Thymus (tissue), 11 donors: ENCODE results near the gene CDH4. TPM values are rescaled to one million over a fixed set of nuclear protein-coding genes. Genes with fewer than 3 reads are reported as not detected.

Experiments used
- DNase-seq, 9 donors: peaks; one replicate each; pipeline ENCODE4 v3.0.0-alpha.2; 2013; ENCODE audit warnings: low spot score in 9 of 9, low read depth in 6 of 9, missing footprints in 1 of 9
- H3K27ac ChIP-seq, 2 donors: one replicate each; pipeline ENCODE4 v1.5.1; 2013; ENCODE audit warnings: control low read depth in 1 of 2, low read depth in 1 of 2, low read length in 1 of 2, mild to moderate bottlenecking in 1 of 2, moderate library complexity in 1 of 2
- H3K27me3 ChIP-seq, 2 donors: one replicate each; pipeline ENCODE4 v1.5.1; 2013; ENCODE audit warnings: low read length in 1 of 2; ENCODE audit not compliant: control insufficient read depth in 2 of 2, insufficient read depth in 1 of 2
- H3K36me3 ChIP-seq, 2 donors: one replicate each; pipeline ENCODE4 v1.5.1; 2013; ENCODE audit warnings: low read length in 1 of 2, mild to moderate bottlenecking in 1 of 2, moderate library complexity in 1 of 2; ENCODE audit not compliant: control insufficient read depth in 2 of 2, insufficient read depth in 2 of 2
- H3K4me1 ChIP-seq, 2 donors: one replicate each; pipeline ENCODE4 v1.5.1; 2013; ENCODE audit warnings: low read length in 2 of 2; ENCODE audit not compliant: control insufficient read depth in 2 of 2, insufficient read depth in 2 of 2
- H3K4me3 ChIP-seq, 2 donors: one replicate each; pipeline ENCODE4 v1.5.1; 2013; ENCODE audit warnings: low read length in 2 of 2, control low read depth in 1 of 2, mild to moderate bottlenecking in 1 of 2
- H3K9me3 ChIP-seq, 2 donors: one replicate each; pipeline ENCODE4 v1.5.1; 2013; ENCODE audit warnings: low read length in 1 of 2, mild to moderate bottlenecking in 1 of 2; ENCODE audit not compliant: control insufficient read depth in 2 of 2, insufficient read depth in 1 of 2
- WGBS: extraction: QIAGEN DNeasy Blood & Tissue Kit; methylation state at CpG from one replicate; pipeline ENCODE4 v1.1.7; 2013; 5-methylcytosine and 5-hydroxymethylcytosine counted together
- polyA plus RNA-seq: library from polyadenylated mRNA; stranded (reverse); fragments of 200-250 nt; gene quantifications from one replicate; pipeline ENCODE4 v1.2.3, GENCODE V29; 2013
- total RNA-seq: library from RNA; stranded (reverse); fragments of 120-200 nt; gene quantifications from one replicate; pipeline ENCODE4 v1.2.4, GENCODE V29; 2013
- donor health status: healthy.

The CDH4 gene
- total and polyA plus RNA-seq, 2 donors = 0.34 to 0.61 TPM

GRCh38 chr20:61482056-61482887, 230.2 kb downstream of the CDH4 start:
- no peaks in the 10 kb centered on the region for H3K27me3 ChIP-seq
- no peaks in the 10 kb centered on the region for H3K4me1 ChIP-seq
- H3K4me3 ChIP-seq = no peak overlapping the region
- WGBS = 92% methylated on average over 18 of the region's 18 CpGs
- no peak overlapping the region for H3K27ac ChIP-seq
- H3K9me3 ChIP-seq = peaks cover 0 to 6% of the 10 kb centered on the region in 2 donors
- H3K36me3 ChIP-seq = no peaks in the 10 kb centered on the region
- DNase-seq = no peak

DNA sequence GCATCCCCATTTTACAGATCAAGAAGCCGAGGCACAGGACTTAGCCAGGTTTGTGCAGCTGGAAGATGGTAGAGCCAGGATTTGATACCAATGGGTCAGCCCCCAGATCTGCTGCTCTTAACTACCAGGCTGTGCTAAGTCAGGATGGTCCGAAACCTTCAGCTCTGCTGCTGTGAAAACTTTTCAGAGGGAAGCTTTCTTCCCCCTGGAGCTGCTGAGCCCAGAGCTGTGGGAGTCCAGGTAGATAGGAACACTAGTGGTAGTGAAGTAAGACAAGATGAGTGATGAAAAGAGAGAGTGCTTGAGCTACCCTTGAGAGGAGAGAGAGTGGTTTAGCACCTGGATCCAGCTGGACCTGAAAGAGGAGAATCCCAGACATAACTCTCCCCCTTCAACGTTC, 230.8 kb downstream of the CDH4 start:
- no peaks in the 10 kb centered on the region for H3K27me3 ChIP-seq
- H3K4me3 ChIP-seq = no peak overlapping the region
- peaks cover 0 to 6% of the 10 kb centered on the region in 2 donors for H3K9me3 ChIP-seq
- no peak for DNase-seq
- H3K27ac ChIP-seq = no peak overlapping the region
- no peaks in the 10 kb centered on the region for H3K4me1 ChIP-seq
- H3K36me3 ChIP-seq = no peaks in the 10 kb centered on the region
- 89% methylated on average over 3 of the region's 3 CpGs for WGBS

GRCh38 chr20:61483336-61484067, 231.4 kb downstream of the CDH4 start:
- H3K36me3 ChIP-seq = no peaks in the 10 kb centered on the region
- H3K4me3 ChIP-seq = no peak overlapping the region
- H3K9me3 ChIP-seq = peaks cover 0 to 6% of the 10 kb centered on the region in 2 donors
- H3K27ac ChIP-seq = no peak overlapping the region
- H3K4me1 ChIP-seq = no peaks in the 10 kb centered on the region
- WGBS = 93% methylated on average over 16 of the region's 16 CpGs
- DNase-seq = no peak
- H3K27me3 ChIP-seq = no peaks in the 10 kb centered on the region

DNA sequence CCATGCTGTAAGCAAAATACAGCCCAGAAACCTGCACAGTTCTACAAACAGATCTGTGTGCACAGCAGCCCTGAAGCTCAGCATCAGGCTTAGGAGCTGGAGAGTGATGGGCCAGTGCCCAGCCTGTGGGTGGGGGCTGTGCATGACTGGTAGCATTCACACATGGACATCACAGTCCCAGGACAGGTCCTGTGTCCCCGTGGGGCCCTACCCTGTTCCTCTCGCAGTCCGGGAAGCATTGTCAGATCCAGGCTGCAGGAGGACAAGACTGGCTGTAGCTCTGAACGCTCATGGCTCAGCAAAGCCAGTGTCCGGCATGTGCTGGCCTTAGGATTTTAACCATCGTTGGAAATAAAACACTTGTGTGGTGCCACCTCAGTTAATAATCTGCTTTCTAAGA, 234.1 kb downstream of the CDH4 start:
- Histone ChIP-seq H3K4me1 (no peaks in the 10 kb centered on the region), H3K27me3 (no peaks in the 10 kb centered on the region), H3K4me3 (no peak overlapping the region), H3K36me3 (no peaks in the 10 kb centered on the region), H3K9me3 (peaks cover 0 to 4% of the 10 kb centered on the region in 2 donors), H3K27ac (no peak overlapping the region)
- 93% methylated on average over 6 of the region's 6 CpGs for WGBS
- no peak for DNase-seq

DNA sequence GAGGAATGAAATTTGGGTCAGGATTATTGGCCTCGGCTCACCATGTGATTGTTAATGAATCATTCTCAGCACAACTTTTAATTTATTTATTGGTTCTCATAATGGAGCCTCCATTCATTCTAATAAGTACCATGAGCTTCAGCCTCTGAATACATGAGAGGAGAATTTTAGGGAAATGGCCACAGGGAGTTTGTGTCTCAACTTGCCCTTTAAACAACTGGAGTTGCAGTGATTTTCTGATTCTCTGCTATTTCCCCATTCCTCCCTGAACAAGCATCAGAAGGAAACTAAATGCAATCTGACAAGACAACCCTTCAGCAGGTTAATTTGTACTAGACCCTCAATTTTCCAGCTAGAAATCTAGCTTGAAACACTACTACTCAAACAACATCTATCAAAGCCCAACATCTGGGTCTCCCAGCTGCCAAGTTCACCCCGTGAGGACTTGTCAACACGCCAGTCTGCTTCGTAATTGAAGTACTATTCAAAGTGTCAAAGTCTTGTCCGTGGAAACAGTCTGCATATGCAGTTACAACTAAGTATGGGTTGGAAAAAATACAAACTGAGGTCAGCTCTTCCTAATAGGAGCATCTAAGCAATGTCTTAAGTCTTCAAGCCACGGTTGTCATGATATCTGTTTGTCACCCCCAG, 235.4 kb downstream of the CDH4 start:
- H3K4me3 ChIP-seq = no peak overlapping the region
- no peaks in the 10 kb centered on the region for H3K36me3 ChIP-seq
- no peak for DNase-seq
- peaks cover 0 to 3% of the 10 kb centered on the region in 2 donors for H3K9me3 ChIP-seq
- 85% methylated on average over 6 of the region's 6 CpGs for WGBS
- H3K27ac ChIP-seq = no peak overlapping the region
- H3K4me1 ChIP-seq = no peaks in the 10 kb centered on the region
- H3K27me3 ChIP-seq = no peaks in the 10 kb centered on the region

DNA sequence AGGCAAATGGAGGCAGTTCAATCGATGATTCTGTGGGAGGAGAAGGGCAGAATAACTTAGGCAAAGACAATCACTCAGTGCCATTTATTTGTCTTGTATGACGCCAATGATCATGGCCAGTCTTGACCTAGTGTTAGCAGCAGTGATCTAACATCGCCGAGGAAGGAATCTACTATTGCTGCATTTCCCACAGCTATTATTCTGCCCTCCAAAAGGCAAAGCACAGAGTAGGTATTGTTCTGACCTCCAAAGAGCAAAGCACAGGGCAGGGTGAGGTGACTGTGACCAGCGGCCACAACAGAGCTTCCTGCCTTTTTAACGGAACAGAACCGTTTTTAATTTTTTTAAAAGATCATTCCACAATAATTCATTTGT, 235.9 kb downstream of the CDH4 start:
- Histone ChIP-seq H3K36me3 (no peaks in the 10 kb centered on the region), H3K27me3 (no peaks in the 10 kb centered on the region), H3K27ac (no peak overlapping the region), H3K9me3 (peaks cover 0 to 3% of the 10 kb centered on the region in 2 donors), H3K4me3 (no peak overlapping the region), H3K4me1 (no peaks in the 10 kb centered on the region)
- 88% methylated on average over 7 of the region's 7 CpGs for WGBS
- no peak for DNase-seq

DNA sequence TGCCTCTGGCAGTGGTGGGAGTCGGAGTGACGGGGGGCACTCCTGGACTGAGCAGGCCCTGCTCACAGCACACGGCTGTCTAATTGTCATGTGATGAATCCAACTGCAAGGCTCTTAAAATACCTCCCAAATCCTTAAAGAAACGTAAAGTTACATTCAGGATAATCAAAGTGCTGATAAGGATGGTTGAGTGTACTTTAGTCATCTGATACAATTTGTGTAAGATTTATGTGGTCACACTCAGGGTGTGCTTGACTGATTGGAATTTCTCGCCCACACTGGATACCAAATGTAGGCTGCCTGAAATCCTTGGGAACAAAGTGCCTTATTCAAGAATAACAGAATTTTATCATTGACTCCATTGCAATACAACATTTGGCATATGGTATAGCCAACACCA, 238.7 kb downstream of the CDH4 start:
- Histone ChIP-seq H3K4me3 (no peak overlapping the region), H3K4me1 (no peaks in the 10 kb centered on the region), H3K36me3 (no peaks in the 10 kb centered on the region), H3K27ac (no peak overlapping the region), H3K27me3 (no peaks in the 10 kb centered on the region), H3K9me3 (peaks cover 0 to 3% of the 10 kb centered on the region in 2 donors)
- 93% methylated on average over 5 of the region's 5 CpGs for WGBS
- DNase-seq = no peak

DNA sequence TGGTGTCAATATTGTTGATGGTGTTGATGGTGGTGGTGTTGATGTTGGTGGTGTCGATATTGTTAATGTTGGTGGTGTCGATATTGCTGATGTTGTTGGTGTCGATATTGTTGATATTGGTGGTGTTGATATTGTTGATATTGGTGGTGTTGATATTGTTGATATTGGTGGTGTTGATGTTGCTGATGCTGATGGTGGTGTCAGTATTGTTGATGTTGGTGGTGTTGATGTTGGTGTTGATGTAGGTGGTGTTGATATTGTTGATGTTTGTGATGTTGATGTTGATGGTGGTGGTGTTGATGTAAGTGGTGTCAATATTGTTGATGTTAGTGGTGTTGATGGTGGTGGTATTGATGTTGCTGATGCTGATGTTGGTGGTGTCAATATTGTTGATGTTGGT, 240.0 kb downstream of the CDH4 start:
- Histone ChIP-seq H3K4me3 (no peak overlapping the region), H3K4me1 (no peaks in the 10 kb centered on the region), H3K36me3 (no peaks in the 10 kb centered on the region), H3K27ac (no peak overlapping the region), H3K27me3 (no peaks in the 10 kb centered on the region), H3K9me3 (no peaks in the 10 kb centered on the region)
- WGBS = 96% methylated on average over 3 of the region's 3 CpGs
- DNase-seq = no peak

- DNase-seq = no peak
- 90% methylated on average over 10 of the region's 10 CpGs for WGBS
- H3K4me1 ChIP-seq = no peaks in the 10 kb centered on the region
These were observed 241.8 kb downstream of the CDH4 start for GRCh38 chr20:61493798-61494305.

More at GRCh38 chr20:61493798-61494305, 241.8 kb downstream of the CDH4 start:
- H3K9me3 ChIP-seq = peaks cover 0 to 1% of the 10 kb centered on the region in 2 donors
- no peaks in the 10 kb centered on the region for H3K27me3 ChIP-seq
- H3K27ac ChIP-seq = no peak overlapping the region
- no peaks in the 10 kb centered on the region for H3K36me3 ChIP-seq
- H3K4me3 ChIP-seq = no peak overlapping the region
